KOPT-K1 (cell line): ENCODE results near the gene C2orf81.
"Not testable (repeated sequence)": the region's sequence is repeated elsewhere in the genome, so short reads cannot be mapped to it uniquely, and the experiment has no call there.

ENCODE experiments used
- H3K27ac ChIP-seq: fragments of 200-600 bp; sonication (generic); 2 replicates; pipeline ENCODE4 v1.5.1; 2016; ENCODE audit warnings: antibody characterized with exemption, mild to moderate bottlenecking, low read depth, low read length; ENCODE audit not compliant: poor library complexity, severe bottlenecking
- H3K36me3 ChIP-seq: fragments of 200-600 bp; sonication (generic); 2 replicates; pipeline ENCODE4 v1.5.1; 2017; ENCODE audit warnings: antibody characterized with exemption, mild to moderate bottlenecking, low read length, moderate library complexity; ENCODE audit not compliant: insufficient read depth
- H3K9me3 ChIP-seq: fragments of 200-600 bp; sonication (generic); 2 replicates; pipeline ENCODE4 v1.5.1; 2017; ENCODE audit warnings: antibody characterized with exemption, low read length, mild to moderate bottlenecking; ENCODE audit not compliant: insufficient read depth, poor library complexity, severe bottlenecking

Gene C2orf81

GRCh38 chr2:74450570-74451190 lies 29.3 kb upstream of the C2orf81 start:
- Histone ChIP-seq H3K27ac (no peak overlapping the region), H3K36me3 (no peaks in the 10 kb centered on the region), H3K9me3 (no peaks in the 10 kb centered on the region)

- Histone ChIP-seq H3K9me3 (no peaks in the 10 kb centered on the region), H3K27ac (no peak overlapping the region), H3K36me3 (no peaks in the 10 kb centered on the region)
Measured at GRCh38 chr2:74448771-74449170, 27.4 kb upstream of the C2orf81 start.

GRCh38 chr2:74447230-74447999 lies 26.0 kb upstream of the C2orf81 start:
- Histone ChIP-seq H3K36me3 (no peaks in the 10 kb centered on the region), H3K9me3 (no peaks in the 10 kb centered on the region), H3K27ac (no peak overlapping the region)

- Histone ChIP-seq H3K9me3 (no peaks in the 10 kb centered on the region), H3K27ac (no peak overlapping the region), H3K36me3 (no peaks in the 10 kb centered on the region)
Measured at GRCh38 chr2:74444498-74445318, 23.3 kb upstream of the C2orf81 start.

GRCh38 chr2:74442483-74443297 lies 21.3 kb upstream of the C2orf81 start:
- H3K36me3 ChIP-seq, H3K27ac ChIP-seq, H3K9me3 ChIP-seq: not testable (repeated sequence)

GRCh38 chr2:74441690-74442482 lies 20.5 kb upstream of the C2orf81 start, which contains the start of gene RTKN:
Gene RTKN (minus strand): TSS chr2:74441937. CDS start chr2:74441816, 121 bp downstream.
- Histone ChIP-seq H3K27ac (no peak within 1 kb of the TSS), H3K9me3 (no peaks in the 10 kb centered on the region), H3K36me3 (no peaks in the 10 kb centered on the region)

GRCh38 chr2:74441170-74441689 lies 19.8 kb upstream of the C2orf81 start:
- Histone ChIP-seq H3K9me3 (no peaks in the 10 kb centered on the region), H3K36me3 (no peaks in the 10 kb centered on the region), H3K27ac (no peak overlapping the region)

- no peaks in the 10 kb centered on the region for H3K9me3 ChIP-seq
- no peak overlapping the region for H3K27ac ChIP-seq
Measured at GRCh38 chr2:74440378-74441169, 19.2 kb upstream of the C2orf81 start.

GRCh38 chr2:74439803-74440377 lies 18.5 kb upstream of the C2orf81 start:
- Histone ChIP-seq H3K36me3 (no peaks in the 10 kb centered on the region), H3K9me3 (no peaks in the 10 kb centered on the region), H3K27ac (no peak overlapping the region)

More at GRCh38 chr2:74440378-74441169, 19.2 kb upstream of the C2orf81 start:
- H3K36me3 ChIP-seq, result no peaks in the 10 kb centered on the region

- Histone ChIP-seq H3K9me3 (no peaks in the 10 kb centered on the region), H3K27ac (no peak overlapping the region), H3K36me3 (no peaks in the 10 kb centered on the region)
Measured at GRCh38 chr2:74439373-74439772, 18.0 kb upstream of the C2orf81 start.

- Histone ChIP-seq H3K36me3 (no peaks in the 10 kb centered on the region), H3K27ac (no peak overlapping the region), H3K9me3 (no peaks in the 10 kb centered on the region)
Measured at GRCh38 chr2:74438248-74438647, 16.8 kb upstream of the C2orf81 start.

- Histone ChIP-seq H3K27ac (no peak overlapping the region), H3K9me3 (no peaks in the 10 kb centered on the region), H3K36me3 (no peaks in the 10 kb centered on the region)
Measured at GRCh38 chr2:74436848-74437695, 15.7 kb upstream of the C2orf81 start.
